Measurements from ENCODE around the gene UNC5C. TPM values are rescaled to one million over a fixed set of nuclear protein-coding genes. Genes with fewer than 3 reads are reported as not detected.

The UNC5C gene
- total and polyA plus RNA-seq, 2 donors from 2014 or later: 0.84 to 3.1 TPM

DNA sequence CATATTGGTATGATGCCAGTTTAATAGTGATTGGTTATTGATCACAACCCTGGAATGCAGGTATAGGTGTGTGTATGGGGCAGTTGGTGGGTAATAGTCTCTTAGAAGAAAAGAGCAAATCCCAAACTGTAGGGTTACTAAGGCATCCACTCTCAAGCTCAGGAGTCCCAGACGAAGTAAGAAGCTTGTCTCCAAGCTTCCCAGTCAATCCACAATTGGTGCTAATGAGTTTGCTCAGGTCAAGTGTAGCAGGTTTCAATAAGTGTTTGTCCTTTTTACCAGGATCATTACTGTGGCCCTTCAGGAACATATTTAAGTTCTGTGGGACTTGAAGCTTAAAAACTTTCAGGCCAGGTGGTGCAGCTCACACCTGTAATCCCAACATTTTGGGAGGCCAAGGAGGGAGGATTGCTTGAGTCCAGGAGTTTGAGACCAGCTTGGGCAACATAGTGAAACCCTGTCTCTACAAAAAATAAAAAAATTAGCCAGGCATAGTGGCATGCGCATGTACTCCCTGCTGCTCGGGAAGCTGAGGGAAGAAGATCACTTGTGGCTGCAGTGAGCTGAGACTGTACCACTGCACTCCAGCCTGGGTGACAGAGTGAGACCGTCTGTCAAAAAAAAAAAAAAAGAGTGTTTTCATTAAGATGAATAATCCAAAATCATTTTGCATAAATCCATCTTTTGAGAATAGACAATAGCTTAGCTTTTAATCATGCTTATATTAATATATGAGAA, 166.8 kb downstream of the UNC5C start:
- Histone ChIP-seq H3K9me3 (ENCODE audit: control insufficient read depth in 2 of 3, insufficient read depth in 1 of 3, low read length in 3 of 3) (no peaks in the 10 kb centered on the region), H3K4me1 (ENCODE audit: control insufficient read depth in 2 of 3, insufficient read depth in 2 of 3, low read depth in 1 of 3, low read length in 3 of 3) (no peaks in the 10 kb centered on the region), H3K4me3 (ENCODE audit: low read length in 3 of 3) (no peak overlapping the region), H3K9ac (ENCODE audit: low read length in 3 of 3) (no peak overlapping the region), H3K27ac (ENCODE audit: low read depth in 2 of 2, low read length in 2 of 2) (no peak overlapping the region), H3K36me3 (ENCODE audit: control insufficient read depth in 2 of 3, insufficient read depth in 3 of 3, low read length in 3 of 3) (no peaks in the 10 kb centered on the region), H3K27me3 (ENCODE audit: control insufficient read depth, insufficient read depth, low read length) (no peaks in the 10 kb centered on the region)
- FAIRE-seq: no peak
- intact Hi-C loops (cut with DNase I): no loop called here
- TF ChIP-seq CTCF (IDR thresholded peaks at IDR 0.05; ENCODE audit: borderline replicate concordance, extremely low read depth, insufficient read depth): no peak
- DNase-seq: no peak

DNA sequence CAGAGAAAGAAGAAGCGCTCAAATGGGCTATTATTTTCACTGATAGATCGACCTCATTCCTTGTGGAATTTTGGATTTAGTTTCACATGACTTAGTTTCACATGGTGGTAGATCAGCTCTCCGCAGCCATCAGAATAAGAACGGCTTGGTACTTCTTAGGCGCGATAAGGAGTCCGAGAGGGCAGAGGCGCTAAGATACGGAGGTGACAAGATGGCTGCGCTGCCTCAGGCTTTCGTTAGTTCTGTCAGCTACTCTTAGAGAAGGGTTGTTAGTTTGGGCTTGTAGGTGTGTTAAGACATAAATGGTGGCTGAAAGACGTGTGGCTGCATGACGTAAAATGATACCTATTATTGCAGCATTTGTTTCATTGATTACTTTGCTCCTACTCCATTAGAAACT, 169.1 kb downstream of the UNC5C start:
- no peaks in the 10 kb centered on the region for H3K27me3 ChIP-seq (ENCODE audit: control insufficient read depth, insufficient read depth, low read length)
- H3K9me3 ChIP-seq (ENCODE audit: control insufficient read depth in 2 of 3, insufficient read depth in 1 of 3, low read length in 3 of 3): no peaks in the 10 kb centered on the region
- H3K36me3 ChIP-seq (ENCODE audit: control insufficient read depth in 2 of 3, insufficient read depth in 3 of 3, low read length in 3 of 3): no peaks in the 10 kb centered on the region
- DNase-seq (no peak), FAIRE-seq (no peak)
- H3K9ac ChIP-seq (ENCODE audit: low read length in 3 of 3): no peak overlapping the region
- no peak overlapping the region for H3K4me3 ChIP-seq (ENCODE audit: low read length in 3 of 3)
- no peaks in the 10 kb centered on the region for H3K4me1 ChIP-seq (ENCODE audit: control insufficient read depth in 2 of 3, insufficient read depth in 2 of 3, low read depth in 1 of 3, low read length in 3 of 3)
- intact Hi-C loops (cut with DNase I): no loop called here
- no peak for TF ChIP-seq CTCF (IDR thresholded peaks at IDR 0.05; ENCODE audit: borderline replicate concordance, extremely low read depth, insufficient read depth)
- H3K27ac ChIP-seq (ENCODE audit: low read depth in 2 of 2, low read length in 2 of 2): no peak overlapping the region

GRCh38 chr4:95377366-95377900, 171.3 kb downstream of the UNC5C start:
- no peak overlapping the region for H3K9ac ChIP-seq (ENCODE audit: low read length in 3 of 3)
- H3K36me3 ChIP-seq (ENCODE audit: control insufficient read depth in 2 of 3, insufficient read depth in 3 of 3, low read length in 3 of 3): no peaks in the 10 kb centered on the region
- no peak overlapping the region for H3K27ac ChIP-seq (ENCODE audit: low read depth in 2 of 2, low read length in 2 of 2)
- DNase-seq: no peak
- H3K4me1 ChIP-seq (ENCODE audit: control insufficient read depth in 2 of 3, insufficient read depth in 2 of 3, low read depth in 1 of 3, low read length in 3 of 3): no peaks in the 10 kb centered on the region
- intact Hi-C loops (cut with DNase I): no loop called here
- FAIRE-seq: no peak
- TF ChIP-seq CTCF (IDR thresholded peaks at IDR 0.05; ENCODE audit: borderline replicate concordance, extremely low read depth, insufficient read depth): no peak
- no peaks in the 10 kb centered on the region for H3K27me3 ChIP-seq (ENCODE audit: control insufficient read depth, insufficient read depth, low read length)
- H3K4me3 ChIP-seq (ENCODE audit: low read length in 3 of 3): no peak overlapping the region
- no peaks in the 10 kb centered on the region for H3K9me3 ChIP-seq (ENCODE audit: control insufficient read depth in 2 of 3, insufficient read depth in 1 of 3, low read length in 3 of 3)
